HG03460 (cell line): ENCODE results near the gene TRERF1.
A peak's percentile ranks its signal among the peaks of the same experiment; 100 is the strongest.

ENCODE experiments used
- ATAC-seq: cut with Tn5 transposase; IDR thresholded peaks from one replicate; pipeline ENCODE4 v1.9.1; 2021; ENCODE audit not compliant: unreplicated experiment

TRERF1 gene

GRCh38 chr6:42280966-42281533, 170.7 kb downstream of the TRERF1 start:
- no peak for ATAC-seq

GRCh38 chr6:42279966-42280629, 171.6 kb downstream of the TRERF1 start:
- no peak for ATAC-seq

- no peak for ATAC-seq
Observed at GRCh38 chr6:42279144-42279781, 172.5 kb downstream of the TRERF1 start.

GRCh38 chr6:42278131-42278853, 173.4 kb downstream of the TRERF1 start:
- no peak for ATAC-seq

- ATAC-seq, result no peak
Observed at GRCh38 chr6:42276034-42276890, 175.5 kb downstream of the TRERF1 start.

- ATAC-seq, result no peak
Observed at GRCh38 chr6:42275376-42276033, 176.2 kb downstream of the TRERF1 start.

- no peak for ATAC-seq
Observed at GRCh38 chr6:42274898-42275297, 176.8 kb downstream of the TRERF1 start.

GRCh38 chr6:42271834-42272805, 179.6 kb downstream of the TRERF1 start:
- ATAC-seq, result no peak

GRCh38 chr6:42269974-42270510, 181.7 kb downstream of the TRERF1 start:
- peak; percentile 20 for ATAC-seq

- peak; percentile 90 for ATAC-seq
Observed at GRCh38 chr6:42269553-42269952, 182.2 kb downstream of the TRERF1 start.

GRCh38 chr6:42268835-42269204, 182.9 kb downstream of the TRERF1 start:
- no peak for ATAC-seq

GRCh38 chr6:42268016-42268834, 183.5 kb downstream of the TRERF1 start:
- no peak for ATAC-seq

- ATAC-seq, result no peak
Observed at GRCh38 chr6:42266538-42266937, 185.2 kb downstream of the TRERF1 start.

- no peak for ATAC-seq
Observed at GRCh38 chr6:42264852-42265390, 186.8 kb downstream of the TRERF1 start.

GRCh38 chr6:42264162-42264851, 187.4 kb downstream of the TRERF1 start:
- no peak for ATAC-seq

- no peak for ATAC-seq
Observed at GRCh38 chr6:42263165-42263728, 188.5 kb downstream of the TRERF1 start.

GRCh38 chr6:42260972-42261371, 190.8 kb downstream of the TRERF1 start:
- ATAC-seq, result no peak
